Vagina (tissue), 2 donors: ENCODE measurements around the gene MYO1E. TPM values are rescaled to one million over a fixed set of nuclear protein-coding genes. Genes with fewer than 3 reads are reported as not detected.

ENCODE experiments used
- DNase-seq, 2 donors: peaks; one replicate each; pipeline ENCODE4 v3.0.0-alpha.2; 2017; ENCODE audit errors: extremely low spot score in 2 of 2
- H3K27ac ChIP-seq: fragments of 200-600 bp; sonication (generic); one replicate; pipeline ENCODE4 v1.5.1; 2019
- H3K27me3 ChIP-seq: fragments of 200-600 bp; sonication (generic); one replicate; pipeline ENCODE4 v1.5.1; 2019
- H3K36me3 ChIP-seq, 2 donors: fragments of 200-600 bp; sonication (generic); one replicate each; pipeline ENCODE4 v1.5.1; 2017 to 2019
- H3K4me1 ChIP-seq: fragments of 200-600 bp; sonication (generic); one replicate; pipeline ENCODE4 v1.5.1; 2019
- H3K4me3 ChIP-seq, 2 donors: fragments of 200-600 bp; sonication (generic); 1 replicate in 1 of 2; 2 replicates in 1 of 2; pipeline ENCODE4 v1.5.1; 2016 to 2019
- H3K9me3 ChIP-seq: fragments of 200-600 bp; sonication (generic); one replicate; pipeline ENCODE4 v1.5.1; 2019
- POLR2A ChIP-seq, 2 donors: fragments of 450-650 bp; IDR thresholded peaks; one replicate each; pipeline ENCODE4 v1.6.1; 2017; ENCODE audit warnings: antibody characterized with exemption in 2 of 2, mild to moderate bottlenecking in 2 of 2, moderate library complexity in 2 of 2
- POLR2AphosphoS5 ChIP-seq, 2 donors: sonication (generic); formaldehyde crosslinking; IDR thresholded peaks; one replicate each; pipeline ENCODE4 v1.9.0; 2017; ENCODE audit warnings: antibody characterized with exemption in 2 of 2, mild to moderate bottlenecking in 2 of 2, low read depth in 1 of 2; ENCODE audit not compliant: insufficient read depth in 1 of 2
- intact Hi-C: fragments of 100-400 bp; cut with DNase I; formaldehyde crosslinking; loops from one replicate; pipeline ENCODE4 v1.15.1; 2023
- total RNA-seq: library from RNA; depleted of rRNA; stranded (reverse); fragments of >200 nt; gene quantifications from one replicate; pipeline ENCODE4 v1.2.3, GENCODE V29; 2016
- TF ChIP-seq, protein P1 (sequence below), 3 experiments: fragments of 450-650 bp in 2 of 3; fragments of 200-600 bp in 1 of 3; sonication (generic) in 1 of 3; IDR thresholded peaks; one replicate each; pipeline ENCODE4 v1.5.1; 2017 to 2019; ENCODE audit warnings: antibody characterized with exemption in 3 of 3, mild to moderate bottlenecking in 2 of 3, moderate library complexity in 2 of 3

MYO1E gene
- total RNA-seq, 1 donor from 2014 or later, result 16.9 TPM

GRCh38 chr15:59273234-59273633 is 99.4 kb downstream of the MYO1E start:
- H3K36me3 ChIP-seq, result no peaks in the 10 kb centered on the region
- H3K4me3 ChIP-seq, result no peak overlapping the region
- H3K4me1 ChIP-seq, result peaks cover 24% of the 10 kb centered on the region
- H3K27ac ChIP-seq, result no peak overlapping the region
- H3K9me3 ChIP-seq, result no peaks in the 10 kb centered on the region
- TF ChIP-seq POLR2AphosphoS5 (IDR thresholded peaks at IDR 0.05; ENCODE audit: insufficient read depth in 1 of 2, low read depth in 1 of 2) (no peak), POLR2A (IDR thresholded peaks at IDR 0.05) (no peak)
- TF ChIP-seq, protein P1, sequence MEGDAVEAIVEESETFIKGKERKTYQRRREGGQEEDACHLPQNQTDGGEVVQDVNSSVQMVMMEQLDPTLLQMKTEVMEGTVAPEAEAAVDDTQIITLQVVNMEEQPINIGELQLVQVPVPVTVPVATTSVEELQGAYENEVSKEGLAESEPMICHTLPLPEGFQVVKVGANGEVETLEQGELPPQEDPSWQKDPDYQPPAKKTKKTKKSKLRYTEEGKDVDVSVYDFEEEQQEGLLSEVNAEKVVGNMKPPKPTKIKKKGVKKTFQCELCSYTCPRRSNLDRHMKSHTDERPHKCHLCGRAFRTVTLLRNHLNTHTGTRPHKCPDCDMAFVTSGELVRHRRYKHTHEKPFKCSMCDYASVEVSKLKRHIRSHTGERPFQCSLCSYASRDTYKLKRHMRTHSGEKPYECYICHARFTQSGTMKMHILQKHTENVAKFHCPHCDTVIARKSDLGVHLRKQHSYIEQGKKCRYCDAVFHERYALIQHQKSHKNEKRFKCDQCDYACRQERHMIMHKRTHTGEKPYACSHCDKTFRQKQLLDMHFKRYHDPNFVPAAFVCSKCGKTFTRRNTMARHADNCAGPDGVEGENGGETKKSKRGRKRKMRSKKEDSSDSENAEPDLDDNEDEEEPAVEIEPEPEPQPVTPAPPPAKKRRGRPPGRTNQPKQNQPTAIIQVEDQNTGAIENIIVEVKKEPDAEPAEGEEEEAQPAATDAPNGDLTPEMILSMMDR (IDR thresholded peaks at IDR 0.05), result no peak
- intact Hi-C loops, result no loop called here
- H3K27me3 ChIP-seq, result no peaks in the 10 kb centered on the region
- DNase-seq, result no peak

DNA sequence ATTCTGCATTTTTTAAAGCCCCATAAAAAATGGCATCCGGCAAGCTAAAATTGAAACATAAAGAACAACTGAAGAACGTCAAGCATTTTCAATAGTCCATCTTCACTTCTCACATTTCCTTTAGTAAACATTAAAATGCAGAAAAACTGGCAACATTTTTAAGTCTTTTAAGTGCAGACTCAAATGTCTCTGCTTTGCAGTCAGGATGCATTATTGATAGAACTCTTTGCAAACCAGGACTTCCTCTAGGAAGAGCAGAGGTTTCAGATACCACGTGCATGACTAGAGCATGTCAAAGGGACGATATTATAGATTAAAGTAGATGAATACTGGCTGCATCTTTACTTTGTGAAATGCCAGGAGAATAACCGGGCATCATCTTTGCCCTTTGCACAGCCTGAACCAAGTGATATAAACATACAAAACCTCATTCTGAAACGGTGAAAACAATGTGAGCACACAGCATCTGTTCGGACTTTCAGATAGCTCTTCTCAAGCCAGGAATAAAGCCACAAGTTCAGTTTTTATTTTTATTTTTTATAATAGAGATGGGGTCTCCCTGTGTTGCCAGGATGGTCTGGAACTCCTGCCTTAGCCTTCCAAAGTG is 101.0 kb downstream of the MYO1E start:
- no peaks in the 10 kb centered on the region for H3K36me3 ChIP-seq
- H3K27ac ChIP-seq, result no peak overlapping the region
- TF ChIP-seq POLR2A (IDR thresholded peaks at IDR 0.05) (no peak), POLR2AphosphoS5 (IDR thresholded peaks at IDR 0.05; ENCODE audit: insufficient read depth in 1 of 2, low read depth in 1 of 2) (no peak)
- TF ChIP-seq, protein P1 (IDR thresholded peaks at IDR 0.05), result no peak
- H3K4me1 ChIP-seq, result peaks cover 19% of the 10 kb centered on the region
- H3K9me3 ChIP-seq, result no peaks in the 10 kb centered on the region
- no peak for DNase-seq
- intact Hi-C loops, result no loop called here
- no peak overlapping the region for H3K4me3 ChIP-seq
- H3K27me3 ChIP-seq, result no peaks in the 10 kb centered on the region

DNA sequence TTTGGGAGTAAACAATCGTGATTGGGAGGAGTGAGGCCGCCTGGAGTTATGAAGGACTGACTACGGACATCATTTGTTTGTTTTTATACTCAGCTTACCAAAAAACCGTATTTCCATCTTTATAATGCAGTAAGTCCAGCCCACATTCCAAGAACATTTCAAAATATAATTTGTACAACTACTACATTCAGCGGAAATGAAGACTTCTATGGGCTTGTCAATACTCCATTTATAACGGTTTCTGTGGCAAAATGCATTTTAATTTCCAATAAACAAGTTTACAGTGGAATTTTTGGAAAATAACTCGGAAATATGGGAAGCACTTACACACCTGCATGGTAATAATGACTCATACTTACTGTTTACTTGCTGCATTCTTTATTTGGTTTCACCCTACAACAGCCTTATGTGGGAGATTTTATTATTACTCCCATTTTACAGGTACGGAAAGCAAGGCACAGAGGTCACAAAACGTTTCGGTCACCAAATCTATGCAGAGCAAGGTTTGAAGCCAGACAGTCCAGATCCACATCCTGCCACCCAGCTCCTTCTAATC is 103.7 kb downstream of the MYO1E start:
- Histone ChIP-seq H3K27ac (no peak overlapping the region), H3K4me1 (peaks cover 6% of the 10 kb centered on the region), H3K4me3 (no peak overlapping the region), H3K27me3 (no peaks in the 10 kb centered on the region), H3K36me3 (no peaks in the 10 kb centered on the region), H3K9me3 (no peaks in the 10 kb centered on the region)
- no peak for DNase-seq
- intact Hi-C loops, result no loop called here
- TF ChIP-seq POLR2AphosphoS5 (IDR thresholded peaks at IDR 0.05; ENCODE audit: insufficient read depth in 1 of 2, low read depth in 1 of 2), result no peak
- TF ChIP-seq, protein P1 (IDR thresholded peaks at IDR 0.05), result no peak
- TF ChIP-seq POLR2A (IDR thresholded peaks at IDR 0.05), result no peak

GRCh38 chr15:59268168-59268851 is 104.4 kb downstream of the MYO1E start:
- no peak overlapping the region for H3K4me3 ChIP-seq
- no peak for DNase-seq
- H3K36me3 ChIP-seq, result no peaks in the 10 kb centered on the region
- H3K27ac ChIP-seq, result no peak overlapping the region
- no peaks in the 10 kb centered on the region for H3K27me3 ChIP-seq
- H3K4me1 ChIP-seq, result peaks cover 6% of the 10 kb centered on the region
- H3K9me3 ChIP-seq, result no peaks in the 10 kb centered on the region
- intact Hi-C loops, result no loop called here
- TF ChIP-seq, protein P1 (IDR thresholded peaks at IDR 0.05), result no peak
- TF ChIP-seq POLR2AphosphoS5 (IDR thresholded peaks at IDR 0.05; ENCODE audit: insufficient read depth in 1 of 2, low read depth in 1 of 2) (no peak), POLR2A (IDR thresholded peaks at IDR 0.05) (no peak)

DNA sequence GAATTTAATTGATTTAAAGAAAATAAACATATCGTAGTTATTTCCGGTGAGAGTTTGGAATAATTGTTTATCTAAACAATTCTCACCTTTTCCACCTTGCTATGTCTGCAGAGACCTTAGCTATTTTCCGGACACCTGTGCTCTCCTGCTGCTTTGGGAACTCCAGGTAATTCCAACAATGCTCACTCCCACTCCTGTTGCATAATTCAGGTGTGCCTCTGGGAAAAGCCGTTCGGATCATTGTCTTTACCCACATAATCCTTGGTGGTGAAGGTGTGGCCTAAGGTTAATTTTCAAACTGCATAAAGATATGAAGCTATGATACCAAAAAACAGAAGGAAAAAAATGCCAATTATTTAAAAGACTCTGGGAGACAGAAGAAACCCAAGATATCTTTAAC is 106.6 kb downstream of the MYO1E start:
- Histone ChIP-seq H3K4me1 (no peaks in the 10 kb centered on the region), H3K9me3 (no peaks in the 10 kb centered on the region), H3K27me3 (no peaks in the 10 kb centered on the region), H3K36me3 (no peaks in the 10 kb centered on the region), H3K4me3 (no peak overlapping the region), H3K27ac (no peak overlapping the region)
- TF ChIP-seq POLR2A (IDR thresholded peaks at IDR 0.05) (no peak), POLR2AphosphoS5 (IDR thresholded peaks at IDR 0.05; ENCODE audit: insufficient read depth in 1 of 2, low read depth in 1 of 2) (no peak)
- TF ChIP-seq, protein P1 (IDR thresholded peaks at IDR 0.05), result no peak
- DNase-seq, result no peak
- intact Hi-C loops, result no loop called here
